ENCODE data around the gene CAMKV.
A peak's percentile ranks its signal among the peaks of the same experiment; 100 is the strongest.

DNA sequence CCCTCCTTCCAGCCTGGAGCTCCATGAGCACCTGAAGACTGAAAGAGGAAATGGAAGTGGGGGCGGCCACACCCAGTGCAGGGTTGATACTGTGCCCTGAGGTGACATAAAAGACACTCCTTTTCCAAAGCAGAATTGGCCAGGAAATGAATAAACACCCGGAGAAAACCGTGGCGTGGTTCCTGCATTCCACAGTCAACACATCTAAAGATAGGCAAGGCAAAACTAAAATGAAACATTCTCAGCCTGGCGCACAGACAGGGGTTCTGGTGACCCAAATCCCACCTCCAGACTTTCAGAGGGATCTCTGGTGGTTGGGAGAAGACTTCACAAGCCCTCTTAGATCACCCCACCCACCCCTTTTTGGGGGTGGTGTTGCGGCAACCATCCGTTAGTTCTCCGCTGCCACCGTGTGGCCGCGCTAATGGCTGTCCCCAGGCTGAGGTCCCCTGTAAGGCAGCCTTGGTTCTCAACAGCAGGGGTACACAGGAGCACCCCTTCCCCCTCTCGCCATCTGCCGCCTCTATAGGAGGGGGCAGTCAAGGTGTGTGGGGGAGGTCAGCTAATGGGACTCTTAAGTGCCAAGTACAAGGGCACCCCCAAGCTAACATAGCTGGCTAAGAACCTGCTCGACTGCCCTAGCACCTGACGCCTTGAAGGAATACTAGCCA, 36.5 kb upstream of the CAMKV start:
- TF ChIP-seq EZH2phosphoT487 (IDR thresholded peaks at IDR 0.05; ENCODE audit: borderline replicate concordance) (no peak), CTCF (IDR thresholded peaks at IDR 0.05 in 2 of 3, conservative IDR thresholded peaks at IDR 0.05 in 1 of 3; ENCODE audit: borderline replicate concordance in 1 of 3, insufficient read depth in 1 of 3, low read depth in 2 of 3, low read length in 2 of 3) (peak in 2 of 3 experiments; percentile 81 to 88; a peak in 4 of 6 replicates), EZH2 (IDR thresholded peaks at IDR 0.05) (no peak), RAD21 (IDR thresholded peaks at IDR 0.05; ENCODE audit: low read depth) (no peak), REST (IDR thresholded peaks at IDR 0.05; ENCODE audit: low read depth) (no peak), POLR2A (IDR thresholded peaks at IDR 0.05; ENCODE audit: borderline replicate concordance, extremely low read depth, insufficient read depth, insufficient read length) (no peak), SRF (IDR thresholded peaks at IDR 0.05; ENCODE audit: low read depth) (no peak), SIN3A (IDR thresholded peaks at IDR 0.05; ENCODE audit: low read depth) (no peak), FOSL1 (IDR thresholded peaks at IDR 0.05; ENCODE audit: low read depth) (no peak)
- TF ChIP-seq, protein P1, sequence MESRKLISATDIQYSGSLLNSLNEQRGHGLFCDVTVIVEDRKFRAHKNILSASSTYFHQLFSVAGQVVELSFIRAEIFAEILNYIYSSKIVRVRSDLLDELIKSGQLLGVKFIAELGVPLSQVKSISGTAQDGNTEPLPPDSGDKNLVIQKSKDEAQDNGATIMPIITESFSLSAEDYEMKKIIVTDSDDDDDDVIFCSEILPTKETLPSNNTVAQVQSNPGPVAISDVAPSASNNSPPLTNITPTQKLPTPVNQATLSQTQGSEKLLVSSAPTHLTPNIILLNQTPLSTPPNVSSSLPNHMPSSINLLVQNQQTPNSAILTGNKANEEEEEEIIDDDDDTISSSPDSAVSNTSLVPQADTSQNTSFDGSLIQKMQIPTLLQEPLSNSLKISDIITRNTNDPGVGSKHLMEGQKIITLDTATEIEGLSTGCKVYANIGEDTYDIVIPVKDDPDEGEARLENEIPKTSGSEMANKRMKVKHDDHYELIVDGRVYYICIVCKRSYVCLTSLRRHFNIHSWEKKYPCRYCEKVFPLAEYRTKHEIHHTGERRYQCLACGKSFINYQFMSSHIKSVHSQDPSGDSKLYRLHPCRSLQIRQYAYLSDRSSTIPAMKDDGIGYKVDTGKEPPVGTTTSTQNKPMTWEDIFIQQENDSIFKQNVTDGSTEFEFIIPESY (IDR thresholded peaks at IDR 0.05; ENCODE audit: extremely low read depth, insufficient replicate concordance, low read length), result no peak
